Measurements from ENCODE around the gene TRAF2. TPM values are rescaled to one million over a fixed set of nuclear protein-coding genes. Genes with fewer than 3 reads are reported as not detected.

The TRAF2 gene
- total RNA-seq, 6 experiments from 2014 or later = 11.1 to 15.9 (median 13.6) TPM

- Mint-ChIP-seq H3K9me3 (no peaks in the 10 kb centered on the region), H3K27ac (no peak overlapping the region), H3K4me3 (no peak overlapping the region), H3K4me1 (ENCODE audit: low read depth) (no peaks in the 10 kb centered on the region), H3K36me3 (ENCODE audit: low read depth) (no peaks in the 10 kb centered on the region), H3K27me3 (ENCODE audit: insufficient read depth) (peaks cover 7% of the 10 kb centered on the region)
- DNase-seq = no peak
- no peak for TF ChIP-seq CTCF (IDR thresholded peaks at IDR 0.05)
Observed at GRCh38 chr9:136971746-136972145, 85.4 kb downstream of the TRAF2 start.

- TF ChIP-seq CTCF (IDR thresholded peaks at IDR 0.05) = no peak
- no peak overlapping the region for H3K27ac Mint-ChIP-seq
- no peak overlapping the region for H3K4me3 Mint-ChIP-seq
- no peaks in the 10 kb centered on the region for H3K4me1 Mint-ChIP-seq (ENCODE audit: low read depth)
- peaks cover 7% of the 10 kb centered on the region for H3K27me3 Mint-ChIP-seq (ENCODE audit: insufficient read depth)
- H3K9me3 Mint-ChIP-seq = no peaks in the 10 kb centered on the region
- DNase-seq = no peak
- H3K36me3 Mint-ChIP-seq (ENCODE audit: low read depth) = no peaks in the 10 kb centered on the region
Observed at GRCh38 chr9:136972335-136972734, 86.0 kb downstream of the TRAF2 start.

- no peaks in the 10 kb centered on the region for H3K9me3 Mint-ChIP-seq
- peaks cover 7% of the 10 kb centered on the region for H3K27me3 Mint-ChIP-seq (ENCODE audit: insufficient read depth)
- no peak for TF ChIP-seq CTCF (IDR thresholded peaks at IDR 0.05)
- H3K27ac Mint-ChIP-seq = no peak overlapping the region
- H3K4me1 Mint-ChIP-seq (ENCODE audit: low read depth) = no peaks in the 10 kb centered on the region
- DNase-seq = no peak
- H3K36me3 Mint-ChIP-seq (ENCODE audit: low read depth) = no peaks in the 10 kb centered on the region
- H3K4me3 Mint-ChIP-seq = no peak overlapping the region
Observed at GRCh38 chr9:136972743-136973142, 86.4 kb downstream of the TRAF2 start.

- DNase-seq = no peak
- no peak overlapping the region for H3K27ac Mint-ChIP-seq
- H3K4me1 Mint-ChIP-seq (ENCODE audit: low read depth) = no peaks in the 10 kb centered on the region
- H3K27me3 Mint-ChIP-seq (ENCODE audit: insufficient read depth) = peaks cover 7% of the 10 kb centered on the region
- no peaks in the 10 kb centered on the region for H3K36me3 Mint-ChIP-seq (ENCODE audit: low read depth)
- no peak for TF ChIP-seq CTCF (IDR thresholded peaks at IDR 0.05)
- no peak overlapping the region for H3K4me3 Mint-ChIP-seq
- no peaks in the 10 kb centered on the region for H3K9me3 Mint-ChIP-seq
Observed at GRCh38 chr9:136973618-136974617, 87.6 kb downstream of the TRAF2 start.

GRCh38 chr9:136974817-136975535 is 88.7 kb downstream of the TRAF2 start:
- H3K27me3 Mint-ChIP-seq (ENCODE audit: insufficient read depth) = peaks cover 7% of the 10 kb centered on the region
- no peak overlapping the region for H3K4me3 Mint-ChIP-seq
- no peak for TF ChIP-seq CTCF (IDR thresholded peaks at IDR 0.05)
- DNase-seq = no peak
- no peak overlapping the region for H3K27ac Mint-ChIP-seq
- H3K4me1 Mint-ChIP-seq (ENCODE audit: low read depth) = no peaks in the 10 kb centered on the region
- no peaks in the 10 kb centered on the region for H3K36me3 Mint-ChIP-seq (ENCODE audit: low read depth)
- no peaks in the 10 kb centered on the region for H3K9me3 Mint-ChIP-seq
